HK-2 (cell line): ENCODE results near the gene LPGAT1.
"Not testable (repeated sequence)": the region's sequence is repeated elsewhere in the genome, so short reads cannot be mapped to it uniquely, and the experiment has no call there.

ENCODE experiments used
- DNase-seq: peaks from one replicate; pipeline ENCODE4 v3.0.0-alpha.2; 2018; ENCODE audit not compliant: unreplicated experiment

LPGAT1 gene

DNA sequence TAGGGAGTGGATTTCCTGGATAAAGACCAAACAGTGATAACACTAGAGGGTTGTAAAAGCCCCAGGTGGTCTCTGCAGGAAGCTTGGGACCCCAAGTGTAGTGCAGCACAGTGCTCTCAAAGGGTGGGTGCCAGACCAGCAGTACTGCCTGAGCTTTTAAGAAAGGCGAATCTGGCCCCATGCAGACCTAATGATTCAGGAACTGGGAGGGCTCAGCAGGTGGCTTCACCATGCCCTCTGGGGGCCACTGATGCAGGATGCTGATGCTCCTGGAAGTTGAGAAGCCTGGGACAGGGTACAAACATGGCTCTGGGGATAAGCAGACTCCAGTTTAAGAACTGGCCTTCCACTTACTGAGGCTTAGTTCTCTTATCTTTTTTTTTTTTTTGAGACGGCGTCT lies 126.0 kb downstream of the LPGAT1 start:
- no peak for DNase-seq

DNA sequence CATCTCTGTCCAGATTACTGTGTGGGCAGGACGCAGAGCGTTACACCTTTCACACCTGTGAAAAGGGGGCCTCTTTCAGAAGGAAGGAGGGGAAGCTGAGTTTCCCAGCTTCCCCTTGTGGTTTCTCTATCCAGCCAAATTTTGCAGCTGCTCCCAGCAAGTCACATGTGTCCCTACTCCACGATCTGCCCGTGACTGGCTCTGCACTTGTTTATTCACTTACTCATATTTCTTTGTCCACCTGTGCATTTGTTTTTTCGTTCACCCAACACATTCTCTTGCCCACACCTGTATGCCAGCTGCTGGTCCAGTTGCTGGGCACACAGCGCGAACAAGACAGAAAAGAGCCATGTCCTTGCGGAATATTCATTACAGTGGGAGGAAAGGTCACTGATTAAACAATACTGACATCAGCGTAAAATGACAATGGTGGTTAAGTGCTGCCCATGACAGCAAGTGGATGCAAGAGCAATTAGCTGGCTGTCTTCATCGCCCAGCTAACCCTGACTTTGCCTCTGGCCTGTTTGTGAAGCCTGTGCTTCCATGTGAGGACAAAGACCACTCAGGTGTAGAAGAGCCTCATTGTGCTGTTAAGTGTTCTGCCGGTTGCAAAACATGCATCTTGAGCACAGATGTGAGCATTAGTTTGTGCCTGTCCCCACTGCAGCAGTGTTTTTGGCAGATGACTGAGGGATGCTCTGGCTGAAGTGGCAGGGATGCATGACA lies 126.6 kb downstream of the LPGAT1 start:
- no peak for DNase-seq

DNA sequence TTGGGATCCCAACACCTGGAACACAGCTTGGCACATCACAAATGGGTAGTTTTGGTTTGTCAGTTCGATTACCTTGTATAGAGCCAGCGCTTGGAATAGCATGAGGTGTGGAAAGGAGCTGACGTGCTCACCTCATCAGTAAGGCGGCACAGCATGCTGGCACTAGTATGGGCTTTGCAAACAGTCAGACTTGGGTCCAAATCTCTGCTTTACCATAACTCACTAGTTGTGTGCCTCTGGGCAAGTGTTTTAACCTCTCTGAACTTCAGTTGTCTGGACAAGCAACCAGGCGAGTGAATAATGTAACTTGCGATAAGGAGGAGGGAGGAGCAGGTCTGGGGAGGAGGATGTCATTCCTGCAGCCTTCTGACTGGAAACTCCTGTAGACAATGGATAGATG lies 128.8 kb downstream of the LPGAT1 start:
- no peak for DNase-seq

DNA sequence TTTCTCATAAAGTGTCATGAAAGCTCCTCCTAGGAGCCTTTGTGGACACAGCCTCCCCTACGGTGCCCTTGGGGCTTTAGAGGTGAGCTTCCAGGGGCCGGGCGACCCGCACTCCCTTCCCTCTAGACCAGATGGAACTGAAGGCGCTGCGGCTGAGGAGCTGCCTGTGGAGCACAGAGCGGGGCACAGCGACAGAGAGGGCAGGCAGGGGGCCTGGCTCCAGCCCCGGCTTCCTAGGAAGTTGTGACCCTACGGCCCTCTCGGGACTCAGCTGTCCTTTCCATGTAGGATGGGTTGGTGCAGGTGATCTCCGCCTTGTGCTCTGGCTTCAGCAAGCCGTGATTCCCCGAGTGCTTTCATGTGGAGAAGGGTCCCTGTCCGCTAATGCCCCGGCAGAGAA lies 131.5 kb downstream of the LPGAT1 start:
- no peak for DNase-seq

DNA sequence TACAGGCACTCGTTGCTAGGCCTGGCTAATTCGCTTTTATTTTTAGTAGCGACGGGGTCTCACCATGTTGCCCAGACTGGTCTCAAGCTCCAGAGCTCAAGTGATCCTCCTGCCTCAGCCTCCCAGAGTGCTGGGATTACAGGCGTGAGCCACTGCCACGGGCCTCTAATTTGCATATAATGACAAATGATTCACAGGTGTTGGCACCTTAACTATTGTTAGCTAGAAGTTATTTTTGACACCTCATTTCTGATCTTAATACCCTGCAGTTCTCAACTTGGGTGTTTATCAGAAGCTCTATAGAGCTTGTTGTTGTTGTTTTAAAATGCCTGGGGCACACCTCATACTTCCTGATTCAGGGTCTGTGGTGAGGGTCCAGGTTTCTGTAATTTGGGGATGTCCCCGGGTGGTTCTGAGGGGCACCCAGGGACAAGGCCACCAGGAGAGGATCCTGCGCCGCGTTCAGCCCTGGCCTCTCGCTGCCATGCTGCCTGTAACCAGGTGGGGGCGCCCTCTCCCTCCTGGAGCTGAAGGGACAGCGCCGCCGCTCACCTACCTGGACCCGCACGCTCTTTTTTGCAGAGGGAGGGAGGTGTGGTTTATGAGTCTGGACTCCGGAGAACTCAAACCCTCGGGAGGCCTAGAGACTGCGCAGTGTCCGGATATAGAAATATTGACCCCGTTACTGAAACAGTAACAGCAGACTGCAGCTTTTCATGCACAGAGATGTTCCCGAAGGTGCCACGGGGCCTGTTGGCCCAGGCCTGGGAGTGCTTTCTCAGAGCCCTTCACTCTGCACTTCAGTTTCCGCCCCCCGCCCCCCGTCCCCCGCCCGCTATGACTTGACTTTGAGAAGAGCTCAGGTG lies 132.2 kb downstream of the LPGAT1 start:
- DNase-seq, result peak; percentile 90

DNA sequence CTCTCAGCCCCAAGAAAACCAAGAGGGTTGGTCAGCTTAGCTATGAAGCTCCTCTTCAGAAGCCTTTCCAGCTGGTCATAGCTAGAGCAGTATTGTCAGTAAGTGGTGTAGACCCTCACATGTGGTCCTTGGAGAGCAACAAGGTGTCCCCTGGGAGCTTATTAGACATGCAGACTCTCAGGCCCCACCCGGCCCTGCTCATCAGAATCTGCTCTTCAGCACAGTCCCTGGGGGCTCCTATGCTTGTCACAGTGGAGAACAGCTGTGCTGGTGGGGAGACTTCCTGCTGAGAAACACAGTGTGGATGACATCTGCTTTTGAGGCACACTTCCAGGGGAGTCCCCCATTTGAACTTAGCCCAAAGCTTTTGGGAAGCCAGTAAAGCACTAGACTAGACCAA lies 133.2 kb downstream of the LPGAT1 start:
- no peak for DNase-seq

DNA sequence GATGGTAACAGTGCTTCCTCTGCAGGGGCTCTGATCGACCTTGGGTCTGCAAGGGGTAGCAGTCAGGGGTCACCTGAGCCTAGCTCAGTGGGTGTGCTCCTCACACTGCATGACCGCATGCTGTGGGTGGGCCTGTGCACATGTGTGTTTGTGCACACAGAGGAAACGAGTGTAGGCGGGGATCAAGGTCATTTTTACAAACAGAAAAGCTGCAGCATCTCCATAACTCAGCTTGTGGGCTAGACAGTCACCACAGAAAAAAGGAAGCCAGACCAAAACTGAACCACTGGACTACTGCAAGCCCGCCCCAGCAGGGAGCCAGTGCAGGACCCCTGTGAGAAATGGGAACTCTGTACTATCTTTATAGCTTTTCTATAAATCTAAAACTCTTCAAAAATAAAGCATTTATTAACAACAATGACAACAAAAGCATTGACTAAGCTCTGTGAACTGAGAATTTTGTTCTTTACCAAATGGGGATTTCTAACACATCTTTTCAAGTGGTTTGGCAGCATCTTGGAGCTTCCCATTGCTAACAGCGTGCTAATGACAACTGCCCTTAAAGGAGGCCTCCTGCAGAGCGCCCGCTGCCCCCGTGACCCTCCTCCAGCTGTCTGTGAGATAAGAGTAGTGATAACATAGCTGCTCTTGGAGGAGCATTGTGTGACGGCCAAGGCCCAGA lies 135.3 kb downstream of the LPGAT1 start:
- no peak for DNase-seq

DNA sequence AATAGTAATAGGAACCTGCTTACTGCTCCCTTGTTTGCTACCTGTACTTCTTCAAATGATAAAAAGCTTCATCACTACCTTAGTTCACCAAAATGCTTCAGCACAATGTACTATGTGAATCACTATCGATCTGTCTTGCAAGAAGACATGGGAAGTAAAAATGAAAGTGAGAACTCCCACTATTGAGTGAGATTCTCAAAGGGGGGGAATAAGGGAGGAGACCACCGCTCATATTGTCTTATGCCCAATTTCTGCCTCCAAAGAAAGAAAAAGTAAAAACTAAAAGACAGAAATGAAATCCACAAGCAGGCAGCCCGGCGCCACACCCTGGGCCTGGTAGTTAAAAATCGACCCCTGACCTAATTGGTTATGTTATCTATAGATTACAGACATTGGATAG lies 136.7 kb downstream of the LPGAT1 start:
- not testable (repeated sequence) for DNase-seq
